GM18861 (cell line): ENCODE data around the gene OR10H5.
"Not testable (repeated sequence)": the region's sequence is repeated elsewhere in the genome, so short reads cannot be mapped to it uniquely, and the experiment has no call there.

ENCODE experiments used
- ATAC-seq: cut with Tn5 transposase; IDR thresholded peaks from one replicate; pipeline ENCODE4 v1.9.1; 2021; ENCODE audit not compliant: unreplicated experiment

OR10H5 gene

GRCh38 chr19:15811476-15811875, 24.0 kb downstream of the OR10H5 start:
- ATAC-seq, result no peak

GRCh38 chr19:15812060-15812722, 24.7 kb downstream of the OR10H5 start:
- no peak for ATAC-seq

GRCh38 chr19:15813916-15814315, 26.5 kb downstream of the OR10H5 start:
- no peak for ATAC-seq

- no peak for ATAC-seq
Observed at GRCh38 chr19:15815306-15815705, 27.8 kb downstream of the OR10H5 start, which contains the start of gene OR10H1. TSS of gene OR10H1 (minus strand) at chr19:15815664. CDS start at chr19:15808037, 7,627 bp downstream.

GRCh38 chr19:15820646-15821045, 33.2 kb downstream of the OR10H5 start:
- ATAC-seq, result no peak

GRCh38 chr19:15825753-15826152, 38.3 kb downstream of the OR10H5 start:
- ATAC-seq, result no peak

GRCh38 chr19:15828121-15828610, 40.7 kb downstream of the OR10H5 start:
- no peak for ATAC-seq

GRCh38 chr19:15828611-15829305, 41.3 kb downstream of the OR10H5 start:
- ATAC-seq, result not testable (repeated sequence)

GRCh38 chr19:15829306-15829698, 41.8 kb downstream of the OR10H5 start:
- ATAC-seq, result no peak

GRCh38 chr19:15829786-15830185, 42.3 kb downstream of the OR10H5 start:
- no peak for ATAC-seq

- ATAC-seq, result no peak
Observed at GRCh38 chr19:15831626-15832025, 44.2 kb downstream of the OR10H5 start.

- ATAC-seq, result not testable (repeated sequence)
Observed at GRCh38 chr19:15834232-15834631, 46.8 kb downstream of the OR10H5 start.

GRCh38 chr19:15835565-15836329, 48.3 kb downstream of the OR10H5 start:
- ATAC-seq, result not testable (repeated sequence)

GRCh38 chr19:15836330-15837220, 49.1 kb downstream of the OR10H5 start:
- peak; percentile 90 for ATAC-seq

- ATAC-seq, result no peak
Observed at GRCh38 chr19:15837221-15837731, 49.8 kb downstream of the OR10H5 start.

- no peak for ATAC-seq
Observed at GRCh38 chr19:15838351-15838750, 50.9 kb downstream of the OR10H5 start.

- not testable (repeated sequence) for ATAC-seq
Observed at GRCh38 chr19:15839888-15840287, 52.4 kb downstream of the OR10H5 start.

- ATAC-seq, result no peak
Observed at GRCh38 chr19:15840833-15841232, 53.4 kb downstream of the OR10H5 start.

- ATAC-seq, result no peak
Observed at GRCh38 chr19:15841875-15842569, 54.6 kb downstream of the OR10H5 start.
